WERI-Rb-1 (cell line): ENCODE data around the gene KCNA4.

Experiments
- DNase-seq: peaks from one replicate; pipeline ENCODE4 v3.0.0-alpha.2; 2020
- H3K27ac ChIP-seq: fragments of 250-450 bp; sonication (Bioruptor Pico); 2 replicates; pipeline ENCODE4 v1.5.1; 2020; ENCODE audit warnings: mild to moderate bottlenecking, moderate library complexity
- H3K27me3 ChIP-seq: fragments of 250-450 bp; sonication (Bioruptor Pico); 2 replicates; pipeline ENCODE4 v1.5.1; 2021; ENCODE audit warnings: mild to moderate bottlenecking, low read depth, moderate library complexity; ENCODE audit not compliant: insufficient read depth, severe bottlenecking
- H3K36me3 ChIP-seq: fragments of 250-450 bp; sonication (Bioruptor Pico); 2 replicates; pipeline ENCODE4 v1.5.1; 2020; ENCODE audit warnings: mild to moderate bottlenecking, moderate library complexity
- H3K4me3 ChIP-seq: 2 replicates; pipeline ENCODE4 v1.5.1; 2011; ENCODE audit warnings: low read depth, mild to moderate bottlenecking, control low read depth, low read length
- H3K9me3 ChIP-seq: fragments of 250-450 bp; sonication (Bioruptor Pico); 2 replicates; pipeline ENCODE4 v1.5.1; 2021; ENCODE audit warnings: mild to moderate bottlenecking, moderate library complexity; ENCODE audit not compliant: severe bottlenecking
- TF ChIP-seq, protein P1 (sequence below): IDR thresholded peaks from 2 replicates; pipeline ENCODE4 v1.5.1; 2011; ENCODE audit warnings: low read depth, mild to moderate bottlenecking, control low read depth, inconsistent platforms, low read length

KCNA4 gene

DNA sequence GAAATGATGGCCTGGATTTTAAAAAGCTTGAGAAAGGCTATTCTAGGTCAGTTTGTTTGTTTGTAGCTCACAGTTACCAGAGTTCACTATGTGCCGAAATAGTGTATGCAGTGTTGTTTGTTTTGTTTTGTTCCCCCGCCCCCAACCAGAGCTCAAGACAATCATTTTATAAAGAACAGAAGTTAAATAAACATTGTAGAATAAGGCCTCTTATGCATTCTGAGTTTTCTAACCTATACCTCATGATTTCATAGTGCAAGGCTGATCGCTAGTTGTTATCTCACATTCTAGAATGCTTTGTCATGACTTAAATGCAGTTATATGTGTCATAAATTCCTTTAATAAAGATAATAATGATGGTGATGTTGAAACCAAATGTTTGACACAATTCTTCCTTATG is 7.8 kb downstream of the KCNA4 start:
- TF ChIP-seq, protein P1, sequence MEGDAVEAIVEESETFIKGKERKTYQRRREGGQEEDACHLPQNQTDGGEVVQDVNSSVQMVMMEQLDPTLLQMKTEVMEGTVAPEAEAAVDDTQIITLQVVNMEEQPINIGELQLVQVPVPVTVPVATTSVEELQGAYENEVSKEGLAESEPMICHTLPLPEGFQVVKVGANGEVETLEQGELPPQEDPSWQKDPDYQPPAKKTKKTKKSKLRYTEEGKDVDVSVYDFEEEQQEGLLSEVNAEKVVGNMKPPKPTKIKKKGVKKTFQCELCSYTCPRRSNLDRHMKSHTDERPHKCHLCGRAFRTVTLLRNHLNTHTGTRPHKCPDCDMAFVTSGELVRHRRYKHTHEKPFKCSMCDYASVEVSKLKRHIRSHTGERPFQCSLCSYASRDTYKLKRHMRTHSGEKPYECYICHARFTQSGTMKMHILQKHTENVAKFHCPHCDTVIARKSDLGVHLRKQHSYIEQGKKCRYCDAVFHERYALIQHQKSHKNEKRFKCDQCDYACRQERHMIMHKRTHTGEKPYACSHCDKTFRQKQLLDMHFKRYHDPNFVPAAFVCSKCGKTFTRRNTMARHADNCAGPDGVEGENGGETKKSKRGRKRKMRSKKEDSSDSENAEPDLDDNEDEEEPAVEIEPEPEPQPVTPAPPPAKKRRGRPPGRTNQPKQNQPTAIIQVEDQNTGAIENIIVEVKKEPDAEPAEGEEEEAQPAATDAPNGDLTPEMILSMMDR: no peak
- Histone ChIP-seq H3K9me3 (no peaks in the 10 kb centered on the region), H3K4me3 (no peak overlapping the region), H3K27ac (no peak overlapping the region), H3K36me3 (no peaks in the 10 kb centered on the region; the same call in none of the 2 replicates), H3K27me3 (no peaks in the 10 kb centered on the region)
- no peak for DNase-seq

DNA sequence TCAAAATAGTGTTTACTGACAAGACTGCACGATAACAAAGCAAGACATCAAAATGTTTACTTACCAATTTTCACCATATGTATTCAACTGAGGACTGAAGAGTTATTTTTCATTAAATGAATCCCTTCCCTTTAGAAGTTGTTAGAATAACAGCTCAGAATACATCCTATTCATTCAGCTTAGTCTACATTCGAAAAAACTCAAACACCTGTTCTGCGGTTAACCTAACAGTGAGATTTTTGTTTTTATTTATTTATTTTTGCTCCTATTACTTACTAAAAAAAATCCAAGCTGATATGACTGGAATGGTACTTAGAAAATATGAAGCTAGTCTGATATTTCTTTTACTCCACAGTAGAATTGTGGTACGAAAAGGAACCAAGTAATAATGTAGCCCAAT is 10.0 kb downstream of the KCNA4 start:
- H3K27ac ChIP-seq: no peak overlapping the region
- H3K36me3 ChIP-seq: no peaks in the 10 kb centered on the region
- no peaks in the 10 kb centered on the region for H3K9me3 ChIP-seq
- H3K27me3 ChIP-seq: no peaks in the 10 kb centered on the region
- no peak overlapping the region for H3K4me3 ChIP-seq
- TF ChIP-seq, protein P1: no peak
- DNase-seq: no peak

DNA sequence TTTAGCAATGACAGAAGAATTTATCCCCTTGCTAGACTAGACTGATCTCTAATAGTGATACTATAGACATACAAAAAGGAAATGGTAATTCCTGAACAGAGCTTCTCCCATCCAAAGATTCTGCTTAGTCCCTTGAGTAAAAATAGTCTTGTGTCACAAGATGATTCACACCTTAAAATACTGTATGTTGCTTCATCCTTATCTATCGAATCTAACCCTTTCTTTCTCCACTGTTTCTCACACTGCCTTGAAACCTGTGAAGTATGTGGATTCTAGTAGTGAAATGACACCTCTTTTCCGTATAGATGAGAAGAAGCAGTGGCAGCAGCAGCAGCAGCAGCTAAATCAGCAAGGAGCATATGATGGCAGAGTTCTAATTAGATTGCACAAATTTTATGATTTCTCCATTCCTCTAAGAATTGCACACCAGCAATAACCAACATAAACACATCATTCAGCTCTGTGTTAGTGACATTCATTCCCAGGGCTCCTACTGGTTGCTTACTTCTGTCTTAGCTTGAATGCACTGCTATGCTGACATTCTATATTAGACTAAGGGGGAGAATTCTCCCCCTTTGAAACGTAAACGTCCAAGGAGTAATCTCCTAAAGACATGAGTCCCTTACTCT is 14.6 kb downstream of the KCNA4 start:
- DNase-seq: no peak
- no peaks in the 10 kb centered on the region for H3K9me3 ChIP-seq
- no peaks in the 10 kb centered on the region for H3K36me3 ChIP-seq
- H3K27me3 ChIP-seq: no peaks in the 10 kb centered on the region
- H3K4me3 ChIP-seq: no peak overlapping the region
- no peak overlapping the region for H3K27ac ChIP-seq
- TF ChIP-seq, protein P1: no peak

DNA sequence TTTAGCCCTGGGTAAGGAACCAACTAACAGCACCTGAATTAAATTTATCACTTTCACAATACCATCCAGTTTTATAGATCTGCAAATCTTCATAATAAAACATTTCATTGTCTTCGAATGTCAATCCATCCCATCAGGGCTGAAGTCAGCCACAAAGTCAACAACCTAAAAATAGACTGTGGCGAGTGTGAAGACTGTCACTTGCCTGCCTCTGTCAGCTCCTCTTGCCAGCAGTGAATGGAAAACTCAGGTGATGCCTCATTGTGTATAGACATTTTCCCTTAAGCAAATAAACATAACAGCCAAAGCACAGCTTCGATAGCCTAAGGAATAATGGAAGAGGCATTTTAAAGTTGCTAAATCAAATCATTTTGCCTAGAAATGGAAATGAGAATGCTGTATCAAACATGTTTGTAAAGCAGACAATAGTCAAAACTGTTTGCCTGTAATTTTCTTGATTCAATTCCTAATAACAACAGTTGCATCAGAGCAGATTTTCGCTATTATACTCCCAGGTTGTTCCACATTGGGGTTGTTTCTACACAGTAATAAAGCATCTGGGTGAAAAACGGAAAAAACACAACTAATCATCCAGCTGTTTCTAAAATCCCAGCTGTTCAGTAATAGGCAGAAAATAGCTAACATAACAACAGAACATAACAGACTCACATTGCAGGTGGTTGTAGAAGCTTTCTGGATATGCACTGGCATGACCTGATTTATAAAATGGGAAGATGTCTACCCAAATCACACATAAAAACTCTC is 15.7 kb downstream of the KCNA4 start:
- DNase-seq: no peak
- Histone ChIP-seq H3K4me3 (no peak overlapping the region), H3K27ac (no peak overlapping the region), H3K9me3 (no peaks in the 10 kb centered on the region), H3K36me3 (no peaks in the 10 kb centered on the region), H3K27me3 (no peaks in the 10 kb centered on the region)
- TF ChIP-seq, protein P1: no peak

DNA sequence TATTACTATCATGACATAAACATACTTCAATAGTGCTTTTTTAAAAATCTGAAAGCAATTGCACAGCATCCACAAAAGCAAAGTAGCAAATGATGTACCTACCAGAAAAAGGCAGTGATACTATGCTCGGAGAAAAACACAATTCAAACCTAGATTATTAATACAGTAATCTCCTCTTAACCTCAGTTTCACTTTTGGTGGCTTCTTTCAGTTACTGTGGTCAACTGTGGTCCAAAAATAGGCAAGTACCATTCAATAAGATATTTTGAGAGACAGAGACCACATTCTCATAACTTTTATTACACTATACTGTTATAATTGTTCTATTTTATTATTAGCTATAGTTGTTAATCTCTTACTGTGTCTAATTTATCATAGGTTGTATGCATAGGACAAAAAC is 20.8 kb downstream of the KCNA4 start:
- no peak for DNase-seq
- no peak overlapping the region for H3K27ac ChIP-seq
- no peaks in the 10 kb centered on the region for H3K27me3 ChIP-seq

More for the DNA sequence above, 20.8 kb downstream of the KCNA4 start:
- Histone ChIP-seq H3K4me3 (no peak overlapping the region), H3K36me3 (no peaks in the 10 kb centered on the region), H3K9me3 (peaks cover 4% of the 10 kb centered on the region)
- TF ChIP-seq, protein P1: no peak
